GM23338 (cell line): ENCODE measurements around the gene PRKAR1A. TPM values are rescaled to one million over a fixed set of nuclear protein-coding genes. Genes with fewer than 3 reads are reported as not detected.

ENCODE experiments used
- ATAC-seq: fragments of 200-7000 bp; cut with Tn5 transposase; 3 replicates; pipeline ENCODE4 v1.9.1; 2020
- DNase-seq: peaks from one replicate; pipeline ENCODE4 v3.0.0-alpha.2; 2015; ENCODE audit warnings: low spot score
- H2AFZ ChIP-seq: fragments of 200-600 bp; sonication (generic); 2 replicates; pipeline ENCODE4 v1.8.0; 2016; ENCODE audit warnings: antibody characterized with exemption, mild to moderate bottlenecking, moderate library complexity
- H3F3A ChIP-seq: fragments of 200-600 bp; sonication (generic); replicated peaks from 2 replicates; pipeline ENCODE4 v1.8.0; 2017; ENCODE audit warnings: antibody characterized with exemption, mixed run types, low read depth
- H3K27ac ChIP-seq: fragments of 200-600 bp; sonication (generic); 2 replicates; pipeline ENCODE4 v1.6.1; 2016; ENCODE audit warnings: low read depth
- H3K27me3 ChIP-seq: fragments of 200-600 bp; sonication (generic); 2 replicates; pipeline ENCODE4 v1.8.0; 2016; ENCODE audit warnings: mild to moderate bottlenecking, mixed run types, moderate library complexity; ENCODE audit not compliant: insufficient read depth
- H3K36me3 ChIP-seq: fragments of 200-600 bp; sonication (generic); 2 replicates; pipeline ENCODE4 v1.8.0; 2016; ENCODE audit warnings: mild to moderate bottlenecking; ENCODE audit not compliant: insufficient read depth
- H3K4me1 ChIP-seq: fragments of 200-600 bp; sonication (generic); 2 replicates; pipeline ENCODE4 v1.8.0; 2016; ENCODE audit warnings: mild to moderate bottlenecking, moderate library complexity; ENCODE audit not compliant: insufficient read depth
- H3K4me2 ChIP-seq: fragments of 200-600 bp; sonication (generic); 2 replicates; pipeline ENCODE4 v1.7.1; 2017; ENCODE audit warnings: mixed run types
- H3K4me3 ChIP-seq: fragments of 200-600 bp; sonication (generic); 2 replicates; pipeline ENCODE4 v1.6.1; 2016; ENCODE audit warnings: mixed run types
- H3K79me2 ChIP-seq: fragments of 200-600 bp; sonication (generic); replicated peaks from 2 replicates; pipeline ENCODE4 v1.8.0; 2017; ENCODE audit warnings: mild to moderate bottlenecking; ENCODE audit not compliant: insufficient read depth
- H3K9me2 ChIP-seq: fragments of 200-600 bp; sonication (generic); 2 replicates; pipeline ENCODE4 v1.8.0; 2017; ENCODE audit not compliant: insufficient read depth
- H4K20me1 ChIP-seq: fragments of 200-600 bp; sonication (generic); replicated peaks from 2 replicates; pipeline ENCODE4 v1.8.0; 2017; ENCODE audit warnings: mild to moderate bottlenecking; ENCODE audit not compliant: insufficient read depth
- H3K27ac Mint-ChIP-seq: 2 replicates; pipeline ENCODE4 v1.8.0; 2020; ENCODE audit warnings: inconsistent platforms, mild to moderate bottlenecking, moderate library complexity, mixed read lengths
- H3K27me3 Mint-ChIP-seq: 3 replicates; pipeline ENCODE4 v1.8.0; 2022; ENCODE audit warnings: low read depth, mild to moderate bottlenecking, moderate library complexity, mixed read lengths, inconsistent platforms; ENCODE audit not compliant: insufficient read depth, poor library complexity
- H3K36me3 Mint-ChIP-seq: 3 replicates; pipeline ENCODE4 v1.8.0; 2021; ENCODE audit warnings: low read depth, mild to moderate bottlenecking, inconsistent platforms, moderate library complexity, mixed read lengths
- H3K4me1 Mint-ChIP-seq: 3 replicates; pipeline ENCODE4 v1.8.0; 2020; ENCODE audit warnings: mild to moderate bottlenecking, inconsistent platforms, mixed read lengths
- H3K4me3 Mint-ChIP-seq: 3 replicates; pipeline ENCODE4 v1.8.0; 2021; ENCODE audit warnings: moderate library complexity, mild to moderate bottlenecking, inconsistent platforms, mixed read lengths
- H3K9me3 Mint-ChIP-seq: 3 replicates; pipeline ENCODE4 v1.8.0; 2020; ENCODE audit warnings: moderate library complexity, mild to moderate bottlenecking, inconsistent platforms, mixed read lengths
- CREB1 ChIP-seq: fragments of 250-450 bp; sonication (Bioruptor Pico); IDR thresholded peaks from 2 replicates; pipeline ENCODE4 v1.5.0; 2020; ENCODE audit warnings: low read depth, mild to moderate bottlenecking, moderate library complexity
- EZH2 ChIP-seq: fragments of 200-600 bp; sonication (generic); IDR thresholded peaks from one replicate; pipeline ENCODE4 v1.8.0; 2017; ENCODE audit warnings: antibody characterized with exemption, mild to moderate bottlenecking, low read depth; ENCODE audit not compliant: unreplicated experiment
- EZH2phosphoT487 ChIP-seq: fragments of 200-600 bp; sonication (generic); IDR thresholded peaks from one replicate; pipeline ENCODE4 v1.8.1; 2018; ENCODE audit warnings: antibody characterized with exemption; ENCODE audit not compliant: unreplicated experiment
- JUNB ChIP-seq: IDR thresholded peaks from one replicate; pipeline ENCODE4 v1.6.1; 2016; ENCODE audit warnings: antibody characterized with exemption; ENCODE audit not compliant: unreplicated experiment
- NANOG ChIP-seq: IDR thresholded peaks from 2 replicates; pipeline ENCODE4 v1.6.1; 2016; ENCODE audit warnings: antibody characterized with exemption, borderline replicate concordance
- POLR2AphosphoS5 ChIP-seq: IDR thresholded peaks from 2 replicates; pipeline ENCODE4 v1.6.1; 2016; ENCODE audit warnings: antibody characterized with exemption, low read depth
- STAT1 ChIP-seq: IDR thresholded peaks from one replicate; pipeline ENCODE4 v1.6.1; 2016; ENCODE audit warnings: antibody characterized with exemption; ENCODE audit not compliant: unreplicated experiment
- ZNF114 ChIP-seq: fragments of 250-450 bp; sonication (Bioruptor Pico); IDR thresholded peaks from 2 replicates; pipeline ENCODE4 v1.5.0; 2020; ENCODE audit warnings: mild to moderate bottlenecking, moderate library complexity
- ZNF331 ChIP-seq: fragments of 250-450 bp; sonication (Bioruptor Pico); IDR thresholded peaks from 2 replicates; pipeline ENCODE4 v1.5.0; 2020; ENCODE audit warnings: low read depth, mild to moderate bottlenecking, moderate library complexity
- polyA plus RNA-seq: library from polyadenylated mRNA; unstranded; fragments of >200 nt; fragmentation: Nextera tagmentation; extraction: Ambion mirVana; gene quantifications from 2 replicates; pipeline ENCODE4 v1.2.1, GENCODE V29; 2016
- total RNA-seq: library from RNA; depleted of rRNA; stranded (reverse); fragments of >200 nt; shearing (Covaris generic); gene quantifications from 2 replicates; pipeline ENCODE4 v1.2.3, GENCODE V29; 2014
- TF ChIP-seq, protein P1 (sequence below): IDR thresholded peaks from 2 replicates; pipeline ENCODE4 v1.6.1; 2016; ENCODE audit warnings: antibody characterized with exemption
- TF ChIP-seq, protein P2 (sequence below): IDR thresholded peaks from one replicate; pipeline ENCODE4 v1.6.1; 2018; ENCODE audit warnings: antibody characterized with exemption; ENCODE audit not compliant: unreplicated experiment
- TF ChIP-seq, protein P3 (sequence below): fragments of 250-450 bp; sonication (Bioruptor Pico); IDR thresholded peaks from 2 replicates; pipeline ENCODE4 v1.5.0; 2020; ENCODE audit warnings: mild to moderate bottlenecking, moderate library complexity
- TF ChIP-seq, protein P4 (sequence below), 2 experiments: fragments of 200-600 bp in 1 of 2; sonication (generic) in 1 of 2; conservative IDR thresholded peaks; 2 replicates each; pipeline versions ENCODE4 v1.5.1 to v1.6.1; 2016 to 2017; ENCODE audit warnings: antibody characterized with exemption in 2 of 2, low read depth in 2 of 2, mild to moderate bottlenecking in 2 of 2, moderate library complexity in 1 of 2

The PRKAR1A gene
- total and polyA plus RNA-seq, 2 experiments from 2014 or later, result 90.1 to 100 TPM

DNA sequence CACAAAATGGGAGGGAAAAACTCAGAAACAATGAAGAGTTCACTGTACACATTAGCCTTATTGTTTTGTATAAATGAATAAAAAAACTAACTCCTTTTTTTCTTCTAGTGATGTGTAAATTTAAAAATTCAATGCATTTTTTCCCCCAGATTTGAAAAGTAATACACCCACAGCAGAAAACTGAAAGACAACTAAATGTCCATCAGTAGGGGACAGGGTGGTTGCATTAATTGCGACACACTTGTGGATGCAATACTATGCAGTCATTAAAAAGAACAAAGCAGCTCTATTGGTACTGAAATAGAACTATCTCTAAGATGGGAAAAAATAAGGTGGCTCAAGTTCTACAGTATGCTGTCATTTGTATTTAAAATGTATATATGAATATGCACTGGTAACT is 41.3 kb upstream of the PRKAR1A start:
- H3K9me3 Mint-ChIP-seq, result no peaks in the 10 kb centered on the region; the same call in 2 of the 3 replicates
- Histone ChIP-seq H3K9me2 (no peaks in the 10 kb centered on the region), H3K79me2 (no peaks in the 10 kb centered on the region), H4K20me1 (no peaks in the 10 kb centered on the region), H2AFZ (no peak overlapping the region), H3K27me3 (no peaks in the 10 kb centered on the region), H3K4me3 (no peak overlapping the region), H3K36me3 (no peaks in the 10 kb centered on the region), H3F3A (no peaks in the 10 kb centered on the region), H3K4me1 (no peaks in the 10 kb centered on the region), H3K27ac (no peak overlapping the region), H3K4me2 (no peak overlapping the region)
- no peak overlapping the region for H3K4me3 Mint-ChIP-seq
- no peaks in the 10 kb centered on the region; the same call in 2 of the 3 replicates for H3K4me1 Mint-ChIP-seq
- H3K27ac Mint-ChIP-seq, result no peak overlapping the region
- no peaks in the 10 kb centered on the region for H3K27me3 Mint-ChIP-seq
- no peaks in the 10 kb centered on the region for H3K36me3 Mint-ChIP-seq
- DNase-seq, result no peak
- TF ChIP-seq ZNF114 (CRISPR knock-in tag) (no peak), POLR2AphosphoS5 (no peak), STAT1 (no peak), JUNB (no peak), EZH2 (no peak), ZNF331 (CRISPR knock-in tag) (no peak), NANOG (no peak), EZH2phosphoT487 (no peak), CREB1 (CRISPR knock-in tag) (no peak)
- TF ChIP-seq, protein P1, sequence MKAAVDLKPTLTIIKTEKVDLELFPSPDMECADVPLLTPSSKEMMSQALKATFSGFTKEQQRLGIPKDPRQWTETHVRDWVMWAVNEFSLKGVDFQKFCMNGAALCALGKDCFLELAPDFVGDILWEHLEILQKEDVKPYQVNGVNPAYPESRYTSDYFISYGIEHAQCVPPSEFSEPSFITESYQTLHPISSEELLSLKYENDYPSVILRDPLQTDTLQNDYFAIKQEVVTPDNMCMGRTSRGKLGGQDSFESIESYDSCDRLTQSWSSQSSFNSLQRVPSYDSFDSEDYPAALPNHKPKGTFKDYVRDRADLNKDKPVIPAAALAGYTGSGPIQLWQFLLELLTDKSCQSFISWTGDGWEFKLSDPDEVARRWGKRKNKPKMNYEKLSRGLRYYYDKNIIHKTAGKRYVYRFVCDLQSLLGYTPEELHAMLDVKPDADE, result no peak
- TF ChIP-seq, protein P2, sequence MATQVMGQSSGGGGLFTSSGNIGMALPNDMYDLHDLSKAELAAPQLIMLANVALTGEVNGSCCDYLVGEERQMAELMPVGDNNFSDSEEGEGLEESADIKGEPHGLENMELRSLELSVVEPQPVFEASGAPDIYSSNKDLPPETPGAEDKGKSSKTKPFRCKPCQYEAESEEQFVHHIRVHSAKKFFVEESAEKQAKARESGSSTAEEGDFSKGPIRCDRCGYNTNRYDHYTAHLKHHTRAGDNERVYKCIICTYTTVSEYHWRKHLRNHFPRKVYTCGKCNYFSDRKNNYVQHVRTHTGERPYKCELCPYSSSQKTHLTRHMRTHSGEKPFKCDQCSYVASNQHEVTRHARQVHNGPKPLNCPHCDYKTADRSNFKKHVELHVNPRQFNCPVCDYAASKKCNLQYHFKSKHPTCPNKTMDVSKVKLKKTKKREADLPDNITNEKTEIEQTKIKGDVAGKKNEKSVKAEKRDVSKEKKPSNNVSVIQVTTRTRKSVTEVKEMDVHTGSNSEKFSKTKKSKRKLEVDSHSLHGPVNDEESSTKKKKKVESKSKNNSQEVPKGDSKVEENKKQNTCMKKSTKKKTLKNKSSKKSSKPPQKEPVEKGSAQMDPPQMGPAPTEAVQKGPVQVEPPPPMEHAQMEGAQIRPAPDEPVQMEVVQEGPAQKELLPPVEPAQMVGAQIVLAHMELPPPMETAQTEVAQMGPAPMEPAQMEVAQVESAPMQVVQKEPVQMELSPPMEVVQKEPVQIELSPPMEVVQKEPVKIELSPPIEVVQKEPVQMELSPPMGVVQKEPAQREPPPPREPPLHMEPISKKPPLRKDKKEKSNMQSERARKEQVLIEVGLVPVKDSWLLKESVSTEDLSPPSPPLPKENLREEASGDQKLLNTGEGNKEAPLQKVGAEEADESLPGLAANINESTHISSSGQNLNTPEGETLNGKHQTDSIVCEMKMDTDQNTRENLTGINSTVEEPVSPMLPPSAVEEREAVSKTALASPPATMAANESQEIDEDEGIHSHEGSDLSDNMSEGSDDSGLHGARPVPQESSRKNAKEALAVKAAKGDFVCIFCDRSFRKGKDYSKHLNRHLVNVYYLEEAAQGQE, result no peak
- TF ChIP-seq, protein P3, sequence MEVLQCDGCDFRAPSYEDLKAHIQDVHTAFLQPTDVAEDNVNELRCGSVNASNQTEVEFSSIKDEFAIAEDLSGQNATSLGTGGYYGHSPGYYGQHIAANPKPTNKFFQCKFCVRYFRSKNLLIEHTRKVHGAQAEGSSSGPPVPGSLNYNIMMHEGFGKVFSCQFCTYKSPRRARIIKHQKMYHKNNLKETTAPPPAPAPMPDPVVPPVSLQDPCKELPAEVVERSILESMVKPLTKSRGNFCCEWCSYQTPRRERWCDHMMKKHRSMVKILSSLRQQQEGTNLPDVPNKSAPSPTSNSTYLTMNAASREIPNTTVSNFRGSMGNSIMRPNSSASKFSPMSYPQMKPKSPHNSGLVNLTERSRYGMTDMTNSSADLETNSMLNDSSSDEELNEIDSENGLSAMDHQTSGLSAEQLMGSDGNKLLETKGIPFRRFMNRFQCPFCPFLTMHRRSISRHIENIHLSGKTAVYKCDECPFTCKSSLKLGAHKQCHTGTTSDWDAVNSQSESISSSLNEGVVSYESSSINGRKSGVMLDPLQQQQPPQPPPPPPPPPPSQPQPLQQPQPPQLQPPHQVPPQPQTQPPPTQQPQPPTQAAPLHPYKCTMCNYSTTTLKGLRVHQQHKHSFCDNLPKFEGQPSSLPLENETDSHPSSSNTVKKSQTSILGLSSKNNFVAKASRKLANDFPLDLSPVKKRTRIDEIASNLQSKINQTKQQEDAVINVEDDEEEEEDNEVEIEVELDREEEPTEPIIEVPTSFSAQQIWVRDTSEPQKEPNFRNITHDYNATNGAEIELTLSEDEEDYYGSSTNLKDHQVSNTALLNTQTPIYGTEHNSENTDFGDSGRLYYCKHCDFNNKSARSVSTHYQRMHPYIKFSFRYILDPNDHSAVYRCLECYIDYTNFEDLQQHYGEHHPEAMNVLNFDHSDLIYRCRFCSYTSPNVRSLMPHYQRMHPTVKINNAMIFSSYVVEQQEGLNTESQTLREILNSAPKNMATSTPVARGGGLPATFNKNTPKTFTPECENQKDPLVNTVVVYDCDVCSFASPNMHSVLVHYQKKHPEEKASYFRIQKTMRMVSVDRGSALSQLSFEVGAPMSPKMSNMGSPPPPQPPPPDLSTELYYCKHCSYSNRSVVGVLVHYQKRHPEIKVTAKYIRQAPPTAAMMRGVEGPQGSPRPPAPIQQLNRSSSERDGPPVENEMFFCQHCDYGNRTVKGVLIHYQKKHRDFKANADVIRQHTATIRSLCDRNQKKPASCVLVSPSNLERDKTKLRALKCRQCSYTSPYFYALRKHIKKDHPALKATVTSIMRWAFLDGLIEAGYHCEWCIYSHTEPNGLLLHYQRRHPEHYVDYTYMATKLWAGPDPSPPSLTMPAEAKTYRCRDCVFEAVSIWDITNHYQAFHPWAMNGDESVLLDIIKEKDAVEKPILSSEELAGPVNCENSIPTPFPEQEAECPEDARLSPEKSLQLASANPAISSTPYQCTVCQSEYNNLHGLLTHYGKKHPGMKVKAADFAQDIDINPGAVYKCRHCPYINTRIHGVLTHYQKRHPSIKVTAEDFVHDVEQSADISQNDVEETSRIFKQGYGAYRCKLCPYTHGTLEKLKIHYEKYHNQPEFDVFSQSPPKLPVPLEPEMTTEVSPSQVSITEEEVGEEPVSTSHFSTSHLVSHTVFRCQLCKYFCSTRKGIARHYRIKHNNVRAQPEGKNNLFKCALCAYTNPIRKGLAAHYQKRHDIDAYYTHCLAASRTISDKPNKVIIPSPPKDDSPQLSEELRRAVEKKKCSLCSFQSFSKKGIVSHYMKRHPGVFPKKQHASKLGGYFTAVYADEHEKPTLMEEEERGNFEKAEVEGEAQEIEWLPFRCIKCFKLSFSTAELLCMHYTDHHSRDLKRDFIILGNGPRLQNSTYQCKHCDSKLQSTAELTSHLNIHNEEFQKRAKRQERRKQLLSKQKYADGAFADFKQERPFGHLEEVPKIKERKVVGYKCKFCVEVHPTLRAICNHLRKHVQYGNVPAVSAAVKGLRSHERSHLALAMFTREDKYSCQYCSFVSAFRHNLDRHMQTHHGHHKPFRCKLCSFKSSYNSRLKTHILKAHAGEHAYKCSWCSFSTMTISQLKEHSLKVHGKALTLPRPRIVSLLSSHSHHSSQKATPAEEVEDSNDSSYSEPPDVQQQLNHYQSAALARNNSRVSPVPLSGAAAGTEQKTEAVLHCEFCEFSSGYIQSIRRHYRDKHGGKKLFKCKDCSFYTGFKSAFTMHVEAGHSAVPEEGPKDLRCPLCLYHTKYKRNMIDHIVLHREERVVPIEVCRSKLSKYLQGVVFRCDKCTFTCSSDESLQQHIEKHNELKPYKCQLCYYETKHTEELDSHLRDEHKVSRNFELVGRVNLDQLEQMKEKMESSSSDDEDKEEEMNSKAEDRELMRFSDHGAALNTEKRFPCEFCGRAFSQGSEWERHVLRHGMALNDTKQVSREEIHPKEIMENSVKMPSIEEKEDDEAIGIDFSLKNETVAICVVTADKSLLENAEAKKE (CRISPR knock-in tag), result no peak
- TF ChIP-seq, protein P4, sequence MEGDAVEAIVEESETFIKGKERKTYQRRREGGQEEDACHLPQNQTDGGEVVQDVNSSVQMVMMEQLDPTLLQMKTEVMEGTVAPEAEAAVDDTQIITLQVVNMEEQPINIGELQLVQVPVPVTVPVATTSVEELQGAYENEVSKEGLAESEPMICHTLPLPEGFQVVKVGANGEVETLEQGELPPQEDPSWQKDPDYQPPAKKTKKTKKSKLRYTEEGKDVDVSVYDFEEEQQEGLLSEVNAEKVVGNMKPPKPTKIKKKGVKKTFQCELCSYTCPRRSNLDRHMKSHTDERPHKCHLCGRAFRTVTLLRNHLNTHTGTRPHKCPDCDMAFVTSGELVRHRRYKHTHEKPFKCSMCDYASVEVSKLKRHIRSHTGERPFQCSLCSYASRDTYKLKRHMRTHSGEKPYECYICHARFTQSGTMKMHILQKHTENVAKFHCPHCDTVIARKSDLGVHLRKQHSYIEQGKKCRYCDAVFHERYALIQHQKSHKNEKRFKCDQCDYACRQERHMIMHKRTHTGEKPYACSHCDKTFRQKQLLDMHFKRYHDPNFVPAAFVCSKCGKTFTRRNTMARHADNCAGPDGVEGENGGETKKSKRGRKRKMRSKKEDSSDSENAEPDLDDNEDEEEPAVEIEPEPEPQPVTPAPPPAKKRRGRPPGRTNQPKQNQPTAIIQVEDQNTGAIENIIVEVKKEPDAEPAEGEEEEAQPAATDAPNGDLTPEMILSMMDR (conservative IDR thresholded peaks at IDR 0.05; ENCODE audit: low read depth in 2 of 2), result no peak
- ATAC-seq, result no peak
